Fibroblast of lung (primary cell): Measurements from ENCODE around the gene FAM83D. TPM values are rescaled to one million over a fixed set of nuclear protein-coding genes. Genes with fewer than 3 reads are reported as not detected.

ENCODE experiments used
- DNase-seq, 2 donors: peaks; one replicate each; pipeline versions ENCODE4 v3.0.0 to v3.0.0-alpha.2; 2010; ENCODE audit warnings: low read depth in 2 of 2
- H2AFZ ChIP-seq: 2 replicates; pipeline ENCODE4 v1.5.1; 2012; ENCODE audit warnings: low read length, control low read depth, inconsistent platforms
- H3K27ac ChIP-seq: 2 replicates; pipeline ENCODE4 v1.5.1; 2011; ENCODE audit warnings: low read length, control low read depth; ENCODE audit not compliant: insufficient read depth
- H3K27me3 ChIP-seq: 2 replicates; pipeline ENCODE4 v1.5.1; 2011; ENCODE audit warnings: mild to moderate bottlenecking, low read length; ENCODE audit not compliant: control insufficient read depth, insufficient read depth
- H3K36me3 ChIP-seq: 2 replicates; pipeline ENCODE4 v1.5.1; 2011; ENCODE audit warnings: low read length; ENCODE audit not compliant: control insufficient read depth, insufficient read depth
- H3K4me1 ChIP-seq: 2 replicates; pipeline ENCODE4 v1.5.1; 2011; ENCODE audit warnings: low read length; ENCODE audit not compliant: control insufficient read depth, insufficient read depth; ENCODE audit errors: extremely low read depth
- H3K4me2 ChIP-seq: 2 replicates; pipeline ENCODE4 v1.5.1; 2011; ENCODE audit warnings: low read length, control low read depth; ENCODE audit not compliant: insufficient read depth; ENCODE audit errors: extremely low read depth
- H3K4me3 ChIP-seq, 4 experiments: fragments of 200-600 bp in 1 of 4; sonication (generic) in 1 of 4; replicated peaks in 1 of 4; 2 replicates each; pipeline ENCODE4 v1.5.1; 2011 to 2016; ENCODE audit warnings: low read length in 4 of 4, low read depth in 3 of 4, mild to moderate bottlenecking in 3 of 4, control low read depth in 2 of 4, inconsistent platforms in 1 of 4, mixed read lengths in 1 of 4; ENCODE audit not compliant: insufficient read depth in 1 of 4; ENCODE audit errors: control extremely low read depth in 1 of 4
- H3K79me2 ChIP-seq: 2 replicates; pipeline ENCODE4 v1.5.1; 2012; ENCODE audit warnings: mild to moderate bottlenecking, low read length, inconsistent platforms; ENCODE audit not compliant: control insufficient read depth, insufficient read depth
- H3K9ac ChIP-seq: 2 replicates; pipeline ENCODE4 v1.5.1; 2011; ENCODE audit warnings: mild to moderate bottlenecking, low read length, control low read depth; ENCODE audit not compliant: insufficient read depth
- H3K9me3 ChIP-seq: 2 replicates; pipeline ENCODE4 v1.5.1; 2012; ENCODE audit warnings: low read depth, low read length; ENCODE audit not compliant: control insufficient read depth, insufficient read depth
- H4K20me1 ChIP-seq: 2 replicates; pipeline ENCODE4 v1.5.1; 2011; ENCODE audit warnings: low read length; ENCODE audit not compliant: control insufficient read depth, insufficient read depth; ENCODE audit errors: extremely low read depth
- EZH2 ChIP-seq: IDR thresholded peaks from 2 replicates; pipeline ENCODE4 v1.5.1; 2012; ENCODE audit warnings: low read length, control low read depth, mild to moderate bottlenecking; ENCODE audit errors: missing control alignments
- polyA plus RNA-seq, 2 donors: library from polyadenylated mRNA; depleted of rRNA in 1 of 2; stranded (reverse) in 1 of 2; unstranded in 1 of 2; fragments of >200 nt; gene quantifications; 2 replicates each; pipeline ENCODE4 v1.2.1, GENCODE V29; 2011 to 2012; ENCODE audit warnings: missing spikeins in 1 of 2
- total RNA-seq: library from RNA; depleted of rRNA; stranded (reverse); fragments of >200 nt; gene quantifications from 2 replicates; pipeline ENCODE4 v1.2.1, GENCODE V29; 2014
- TF ChIP-seq, protein P1 (sequence below), 2 donors: IDR thresholded peaks in 1 of 2; conservative IDR thresholded peaks in 1 of 2; 1 replicate in 1 of 2; 2 replicates in 1 of 2; pipeline ENCODE4 v1.5.1; 2011 to 2012; ENCODE audit warnings: low read length in 2 of 2, control low read depth in 1 of 2, inconsistent platforms in 1 of 2, low read depth in 1 of 2, mild to moderate bottlenecking in 1 of 2

The FAM83D gene
- total and polyA plus RNA-seq, 2 donors (not counting 1 experiment from before 2014, with no cell fraction given): 21.3 to 34.5 TPM

DNA sequence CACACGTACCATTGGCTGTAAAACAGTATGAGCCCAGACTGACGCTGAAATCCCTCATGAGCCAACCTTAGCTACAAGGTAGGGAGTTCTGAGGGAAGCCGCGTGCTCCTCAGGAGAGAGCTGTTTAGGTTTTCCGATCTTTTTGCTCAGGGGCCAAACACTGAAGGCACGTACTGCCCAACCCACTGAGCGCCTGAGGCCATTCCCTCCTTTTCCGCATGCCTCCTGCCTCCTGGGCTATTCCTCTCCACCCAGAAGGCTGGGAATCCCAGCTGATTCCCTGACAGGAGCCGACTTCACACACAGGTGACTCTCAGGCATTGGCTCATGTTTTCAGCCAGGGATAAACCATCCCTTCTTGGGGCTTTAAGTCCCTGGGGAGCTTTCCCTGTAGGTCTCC, 5.4 kb upstream of the FAM83D start:
- H3K4me3 ChIP-seq: no peak overlapping the region
- H3K79me2 ChIP-seq: no peaks in the 10 kb centered on the region
- H3K27me3 ChIP-seq: peaks cover 29% of the 10 kb centered on the region
- no peak for DNase-seq
- no peak overlapping the region for H3K9ac ChIP-seq
- no peak overlapping the region for H3K4me2 ChIP-seq
- no peaks in the 10 kb centered on the region for H3K9me3 ChIP-seq
- H4K20me1 ChIP-seq: no peaks in the 10 kb centered on the region
- H3K27ac ChIP-seq: no peak overlapping the region
- no peak for TF ChIP-seq EZH2
- TF ChIP-seq, protein P1, sequence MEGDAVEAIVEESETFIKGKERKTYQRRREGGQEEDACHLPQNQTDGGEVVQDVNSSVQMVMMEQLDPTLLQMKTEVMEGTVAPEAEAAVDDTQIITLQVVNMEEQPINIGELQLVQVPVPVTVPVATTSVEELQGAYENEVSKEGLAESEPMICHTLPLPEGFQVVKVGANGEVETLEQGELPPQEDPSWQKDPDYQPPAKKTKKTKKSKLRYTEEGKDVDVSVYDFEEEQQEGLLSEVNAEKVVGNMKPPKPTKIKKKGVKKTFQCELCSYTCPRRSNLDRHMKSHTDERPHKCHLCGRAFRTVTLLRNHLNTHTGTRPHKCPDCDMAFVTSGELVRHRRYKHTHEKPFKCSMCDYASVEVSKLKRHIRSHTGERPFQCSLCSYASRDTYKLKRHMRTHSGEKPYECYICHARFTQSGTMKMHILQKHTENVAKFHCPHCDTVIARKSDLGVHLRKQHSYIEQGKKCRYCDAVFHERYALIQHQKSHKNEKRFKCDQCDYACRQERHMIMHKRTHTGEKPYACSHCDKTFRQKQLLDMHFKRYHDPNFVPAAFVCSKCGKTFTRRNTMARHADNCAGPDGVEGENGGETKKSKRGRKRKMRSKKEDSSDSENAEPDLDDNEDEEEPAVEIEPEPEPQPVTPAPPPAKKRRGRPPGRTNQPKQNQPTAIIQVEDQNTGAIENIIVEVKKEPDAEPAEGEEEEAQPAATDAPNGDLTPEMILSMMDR (conservative IDR thresholded peaks at IDR 0.05 in 1 of 2, IDR thresholded peaks at IDR 0.05 in 1 of 2; ENCODE audit: low read depth in 1 of 2, low read length in 2 of 2): no peak
- H2AFZ ChIP-seq: no peak overlapping the region
- no peaks in the 10 kb centered on the region for H3K4me1 ChIP-seq
- H3K36me3 ChIP-seq: no peaks in the 10 kb centered on the region

DNA sequence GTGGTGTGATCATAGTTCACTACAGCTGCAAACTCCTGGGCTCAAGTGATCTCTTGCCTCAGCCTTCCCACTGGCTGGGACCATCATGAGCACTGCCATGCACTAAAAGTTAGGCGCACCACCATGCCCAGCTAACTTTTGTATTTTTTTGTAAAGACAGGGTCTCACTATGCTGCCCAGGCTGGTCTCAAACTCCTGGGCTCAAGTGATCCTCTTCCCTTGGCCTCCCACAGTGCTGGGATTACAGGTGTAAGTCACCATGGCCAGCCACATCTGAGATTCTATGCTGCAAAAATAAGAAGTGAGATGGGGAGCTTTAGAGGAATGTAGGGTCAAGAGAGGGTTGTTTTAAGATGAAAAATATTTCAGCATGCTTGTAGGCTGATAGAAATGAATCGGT, 1.5 kb upstream of the FAM83D start:
- Histone ChIP-seq H3K4me2 (no peak overlapping the region), H3K4me3 (no peak overlapping the region), H3K4me1 (peaks cover 8% of the 10 kb centered on the region), H3K9me3 (no peaks in the 10 kb centered on the region), H3K36me3 (no peaks in the 10 kb centered on the region), H3K27me3 (peaks cover 20% of the 10 kb centered on the region), H3K9ac (no peak overlapping the region), H3K79me2 (peaks cover 33% of the 10 kb centered on the region), H2AFZ (no peak overlapping the region), H4K20me1 (no peaks in the 10 kb centered on the region), H3K27ac (no peak overlapping the region)
- DNase-seq: no peak
- TF ChIP-seq, protein P1 (conservative IDR thresholded peaks at IDR 0.05 in 1 of 2, IDR thresholded peaks at IDR 0.05 in 1 of 2; ENCODE audit: low read depth in 1 of 2, low read length in 2 of 2): no peak
- TF ChIP-seq EZH2: no peak

DNA sequence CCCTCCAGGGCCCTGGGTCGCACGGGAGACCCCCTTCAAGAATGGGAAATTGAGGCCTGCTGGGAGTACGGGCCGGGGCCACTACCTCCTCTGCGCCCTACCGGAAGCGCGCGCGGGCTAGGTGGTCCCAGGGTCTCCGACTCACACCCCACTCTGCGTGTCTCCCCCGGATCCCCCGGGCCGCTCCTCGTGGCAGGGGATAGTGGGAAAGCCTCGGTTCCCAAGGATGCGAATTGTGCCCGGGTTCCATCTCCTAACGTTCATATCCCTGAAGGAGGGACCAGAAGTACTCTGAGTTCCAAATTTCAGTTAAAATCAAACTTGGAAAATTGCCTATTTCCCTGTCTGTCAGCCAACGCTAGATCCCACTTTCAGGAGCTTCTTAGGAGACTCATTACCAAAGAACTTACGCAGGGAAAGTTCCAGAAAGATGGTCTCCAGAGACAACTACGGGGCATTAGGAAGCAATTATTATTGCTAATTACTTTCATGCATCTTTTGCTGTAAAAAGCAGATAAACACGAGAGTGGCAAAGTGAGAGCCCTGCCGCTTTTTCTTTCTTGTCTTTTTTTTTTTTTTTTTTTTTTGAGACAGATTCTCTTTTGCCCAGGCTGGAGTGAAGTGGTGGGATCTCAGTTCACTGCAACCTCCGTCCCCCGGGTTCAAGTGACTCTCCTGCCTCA, 858 bp downstream of the FAM83D start:
- peaks cover 56% of the 10 kb centered on the region for H3K79me2 ChIP-seq

More for the DNA sequence above, 858 bp downstream of the FAM83D start:
- peak overlapping the region; percentile 80 for H3K4me2 ChIP-seq
- peak overlapping the region; percentile 60 for H2AFZ ChIP-seq
- H3K27me3 ChIP-seq: no peaks in the 10 kb centered on the region
- peak; percentile 18 to 50 for DNase-seq
- TF ChIP-seq EZH2: no peak
- TF ChIP-seq, protein P1 (conservative IDR thresholded peaks at IDR 0.05 in 1 of 2, IDR thresholded peaks at IDR 0.05 in 1 of 2; ENCODE audit: low read depth in 1 of 2, low read length in 2 of 2): no peak
- H3K4me1 ChIP-seq: peaks cover 9% of the 10 kb centered on the region
- H3K36me3 ChIP-seq: no peaks in the 10 kb centered on the region
- H3K9ac ChIP-seq: peak overlapping the region; percentile 73
- peak overlapping the region; percentile 55 to 87 (median 84) for H3K4me3 ChIP-seq
- H3K27ac ChIP-seq: peak overlapping the region; percentile 71
- no peaks in the 10 kb centered on the region for H3K9me3 ChIP-seq
- no peaks in the 10 kb centered on the region for H4K20me1 ChIP-seq
